Uterus (tissue), 2 donors: ENCODE results near the gene TOP3A.

Experiments
- POLR2A ChIP-seq, 2 donors: fragments of 450-650 bp; IDR thresholded peaks; one replicate each; pipeline ENCODE4 v1.6.1; 2016; ENCODE audit warnings: antibody characterized with exemption in 2 of 2, mild to moderate bottlenecking in 1 of 2, moderate library complexity in 1 of 2
- TF ChIP-seq, protein P1 (sequence below), 4 experiments: fragments of 200-600 bp in 2 of 4; fragments of 450-650 bp in 2 of 4; sonication (generic) in 2 of 4; IDR thresholded peaks; one replicate each; pipeline ENCODE4 v1.5.1; 2016 to 2019; ENCODE audit warnings: antibody characterized with exemption in 4 of 4, mild to moderate bottlenecking in 2 of 4, moderate library complexity in 1 of 4

DNA sequence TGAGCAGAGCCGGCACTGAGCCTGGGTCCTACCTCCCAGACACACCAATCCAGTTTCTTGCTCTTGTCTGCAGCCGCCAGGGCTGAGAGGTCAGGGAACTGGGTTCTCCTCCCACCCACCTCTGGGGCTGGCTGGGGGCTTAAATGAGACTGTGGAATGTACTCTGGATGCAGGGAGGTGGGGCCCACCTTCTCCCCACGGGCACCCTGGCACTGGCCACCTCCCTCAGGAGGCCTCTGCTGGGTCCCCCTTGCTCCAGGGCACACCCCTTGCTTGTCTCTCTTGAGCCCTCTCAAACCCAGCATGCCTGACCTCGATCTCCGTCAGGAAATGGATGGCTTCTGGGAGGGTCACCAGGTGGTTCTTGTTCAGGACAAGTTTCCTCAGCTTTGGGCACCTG, 62.6 kb downstream of the TOP3A start:
- TF ChIP-seq, protein P1, sequence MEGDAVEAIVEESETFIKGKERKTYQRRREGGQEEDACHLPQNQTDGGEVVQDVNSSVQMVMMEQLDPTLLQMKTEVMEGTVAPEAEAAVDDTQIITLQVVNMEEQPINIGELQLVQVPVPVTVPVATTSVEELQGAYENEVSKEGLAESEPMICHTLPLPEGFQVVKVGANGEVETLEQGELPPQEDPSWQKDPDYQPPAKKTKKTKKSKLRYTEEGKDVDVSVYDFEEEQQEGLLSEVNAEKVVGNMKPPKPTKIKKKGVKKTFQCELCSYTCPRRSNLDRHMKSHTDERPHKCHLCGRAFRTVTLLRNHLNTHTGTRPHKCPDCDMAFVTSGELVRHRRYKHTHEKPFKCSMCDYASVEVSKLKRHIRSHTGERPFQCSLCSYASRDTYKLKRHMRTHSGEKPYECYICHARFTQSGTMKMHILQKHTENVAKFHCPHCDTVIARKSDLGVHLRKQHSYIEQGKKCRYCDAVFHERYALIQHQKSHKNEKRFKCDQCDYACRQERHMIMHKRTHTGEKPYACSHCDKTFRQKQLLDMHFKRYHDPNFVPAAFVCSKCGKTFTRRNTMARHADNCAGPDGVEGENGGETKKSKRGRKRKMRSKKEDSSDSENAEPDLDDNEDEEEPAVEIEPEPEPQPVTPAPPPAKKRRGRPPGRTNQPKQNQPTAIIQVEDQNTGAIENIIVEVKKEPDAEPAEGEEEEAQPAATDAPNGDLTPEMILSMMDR (IDR thresholded peaks at IDR 0.05) = no peak
- no peak for TF ChIP-seq POLR2A (IDR thresholded peaks at IDR 0.05)
